ENCODE data around the gene SLC11A2.

- TF ChIP-seq CTCF (optimal IDR thresholded peaks at IDR 0.05 in 1 of 3, IDR thresholded peaks at IDR 0.05 in 1 of 3, conservative IDR thresholded peaks at IDR 0.05 in 1 of 3; ENCODE audit: extremely low read depth in 1 of 3, insufficient read depth in 2 of 3, low read length in 3 of 3) = no peak
- TF ChIP-seq EZH2 (IDR thresholded peaks at IDR 0.05; ENCODE audit: low read length) = no peak
These were observed 17.1 kb downstream of the SLC11A2 start for GRCh38 chr12:51009056-51009440.
